PFSK-1 (cell line): ENCODE results near the gene TOMM6.

Experiments used
- REST ChIP-seq, 2 experiments: IDR thresholded peaks; 2 replicates each; pipeline versions ENCODE4 v1.6.1 to v1.8.0; 2011 to 2012; ENCODE audit warnings: low read depth in 2 of 2, low read length in 2 of 2, control low read depth in 1 of 2, inconsistent platforms in 1 of 2, mild to moderate bottlenecking in 1 of 2, moderate library complexity in 1 of 2; ENCODE audit not compliant: insufficient read depth in 1 of 2
- TAF1 ChIP-seq: IDR thresholded peaks from 2 replicates; pipeline ENCODE4 v1.6.1; 2012; ENCODE audit warnings: low read length, control low read depth, borderline replicate concordance; ENCODE audit not compliant: insufficient read depth

GRCh38 chr6:41741625-41742490 lies 45.6 kb upstream of the TOMM6 start:
- no peak for TF ChIP-seq TAF1
- no peak for TF ChIP-seq REST (IDR thresholded peaks at IDR 0.05; ENCODE audit: insufficient read depth in 1 of 2, low read depth in 2 of 2, low read length in 2 of 2)
